Measurements from ENCODE around the gene SIK2. TPM values are rescaled to one million over a fixed set of nuclear protein-coding genes. Genes with fewer than 3 reads are reported as not detected.
"Not testable (repeated sequence)": the region's sequence is repeated elsewhere in the genome, so short reads cannot be mapped to it uniquely, and the experiment has no call there.

SIK2 gene
- total RNA-seq, 1 donor from 2014 or later, result 16.3 TPM

GRCh38 chr11:111652184-111652583 is 49.9 kb downstream of the SIK2 start:
- DNase-seq (ENCODE audit: low spot score), result no peak
- Mint-ChIP-seq H3K36me3 (ENCODE audit: low read depth, unreplicated experiment) (no peaks in the 10 kb centered on the region), H3K9me3 (ENCODE audit: unreplicated experiment) (no peaks in the 10 kb centered on the region), H3K27me3 (ENCODE audit: unreplicated experiment) (no peaks in the 10 kb centered on the region), H3K4me1 (ENCODE audit: unreplicated experiment) (no peaks in the 10 kb centered on the region), H3K27ac (ENCODE audit: unreplicated experiment) (no peak overlapping the region), H3K4me3 (ENCODE audit: unreplicated experiment) (no peak overlapping the region)
- no peak for TF ChIP-seq CTCF (IDR thresholded peaks at IDR 0.05; ENCODE audit: unreplicated experiment)

DNA sequence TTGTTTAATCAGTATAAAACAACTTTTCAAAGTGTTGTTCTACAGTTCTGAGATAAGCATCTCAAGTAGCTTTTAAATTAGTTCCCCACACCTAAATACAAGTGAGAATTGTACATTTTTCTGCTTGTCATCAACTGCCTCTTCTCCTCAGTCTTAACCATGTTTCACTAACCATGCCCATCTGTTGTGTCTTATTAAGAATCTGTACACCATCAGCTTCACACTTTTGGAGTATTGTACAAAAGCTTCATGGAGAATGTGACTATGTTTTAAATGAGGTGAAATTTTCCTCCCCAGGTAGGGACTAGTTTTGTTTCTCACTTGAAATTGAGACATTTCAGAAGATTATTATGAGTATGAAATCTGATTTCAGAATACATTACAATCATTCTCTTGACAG is 52.4 kb downstream of the SIK2 start:
- Mint-ChIP-seq H3K4me1 (ENCODE audit: unreplicated experiment) (peaks cover 11% of the 10 kb centered on the region), H3K27me3 (ENCODE audit: unreplicated experiment) (no peaks in the 10 kb centered on the region), H3K27ac (ENCODE audit: unreplicated experiment) (no peak overlapping the region), H3K36me3 (ENCODE audit: low read depth, unreplicated experiment) (no peaks in the 10 kb centered on the region), H3K4me3 (ENCODE audit: unreplicated experiment) (no peak overlapping the region), H3K9me3 (ENCODE audit: unreplicated experiment) (no peaks in the 10 kb centered on the region)
- DNase-seq (ENCODE audit: low spot score), result no peak
- TF ChIP-seq CTCF (IDR thresholded peaks at IDR 0.05; ENCODE audit: unreplicated experiment), result no peak

DNA sequence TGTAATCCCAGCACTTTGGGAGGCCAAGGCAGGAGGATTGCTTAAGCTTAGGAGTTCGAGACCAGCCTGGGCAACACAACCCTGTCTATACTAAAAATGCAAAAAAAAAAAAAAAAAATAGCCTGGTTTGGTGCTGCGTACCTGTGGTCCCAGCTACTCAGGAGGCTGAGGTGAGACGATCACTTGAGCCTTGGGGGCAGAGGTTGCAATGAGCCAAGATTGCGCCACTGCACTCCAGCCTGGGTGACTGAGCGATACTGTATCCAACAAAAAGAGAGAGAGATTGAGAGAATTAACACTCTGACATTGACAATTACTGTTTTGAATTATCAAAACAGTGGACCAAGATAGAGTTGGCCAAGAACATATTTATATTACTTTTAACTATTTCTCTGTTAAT is 53.7 kb downstream of the SIK2 start:
- DNase-seq (ENCODE audit: low spot score), result no peak
- Mint-ChIP-seq H3K27ac (ENCODE audit: unreplicated experiment) (no peak overlapping the region), H3K4me1 (ENCODE audit: unreplicated experiment) (peaks cover 14% of the 10 kb centered on the region), H3K27me3 (ENCODE audit: unreplicated experiment) (peaks cover 2% of the 10 kb centered on the region), H3K36me3 (ENCODE audit: low read depth, unreplicated experiment) (no peaks in the 10 kb centered on the region), H3K9me3 (ENCODE audit: unreplicated experiment) (no peaks in the 10 kb centered on the region), H3K4me3 (ENCODE audit: unreplicated experiment) (no peak overlapping the region)
- TF ChIP-seq CTCF (IDR thresholded peaks at IDR 0.05; ENCODE audit: unreplicated experiment), result no peak

GRCh38 chr11:111657905-111658304 is 55.7 kb downstream of the SIK2 start:
- peaks cover 14% of the 10 kb centered on the region for H3K4me1 Mint-ChIP-seq (ENCODE audit: unreplicated experiment)
- not testable (repeated sequence) for H3K27ac Mint-ChIP-seq (ENCODE audit: unreplicated experiment); DNase-seq (ENCODE audit: low spot score); H3K9me3 Mint-ChIP-seq (ENCODE audit: unreplicated experiment); H3K27me3 Mint-ChIP-seq (ENCODE audit: unreplicated experiment); H3K36me3 Mint-ChIP-seq (ENCODE audit: low read depth, unreplicated experiment); H3K4me3 Mint-ChIP-seq (ENCODE audit: unreplicated experiment)

- not testable (repeated sequence) for H3K9me3 Mint-ChIP-seq (ENCODE audit: unreplicated experiment); H3K27me3 Mint-ChIP-seq (ENCODE audit: unreplicated experiment); DNase-seq (ENCODE audit: low spot score); H3K36me3 Mint-ChIP-seq (ENCODE audit: low read depth, unreplicated experiment); H3K4me3 Mint-ChIP-seq (ENCODE audit: unreplicated experiment)
- Mint-ChIP-seq H3K27ac (ENCODE audit: unreplicated experiment) (peak overlapping the region; percentile 39), H3K4me1 (ENCODE audit: unreplicated experiment) (peaks cover 20% of the 10 kb centered on the region)
These were observed 56.2 kb downstream of the SIK2 start for GRCh38 chr11:111658493-111658892.

GRCh38 chr11:111659201-111660115 is 57.2 kb downstream of the SIK2 start:
- Mint-ChIP-seq H3K27me3 (ENCODE audit: unreplicated experiment) (peaks cover 3% of the 10 kb centered on the region), H3K36me3 (ENCODE audit: low read depth, unreplicated experiment) (no peaks in the 10 kb centered on the region), H3K4me3 (ENCODE audit: unreplicated experiment) (no peak overlapping the region), H3K4me1 (ENCODE audit: unreplicated experiment) (peaks cover 21% of the 10 kb centered on the region), H3K9me3 (ENCODE audit: unreplicated experiment) (no peaks in the 10 kb centered on the region), H3K27ac (ENCODE audit: unreplicated experiment) (no peak overlapping the region)
- no peak for DNase-seq (ENCODE audit: low spot score)
- no peak for TF ChIP-seq CTCF (IDR thresholded peaks at IDR 0.05; ENCODE audit: unreplicated experiment)

Data from endothelial cell (in vitro differentiated cells).